HCT116 (cell line): Measurements from ENCODE around the gene FAHD1. TPM values are rescaled to one million over a fixed set of nuclear protein-coding genes. Genes with fewer than 3 reads are reported as not detected.

Source experiments
- ATAC-seq: fragments of 200-7000 bp; cut with Tn5 transposase; 2 replicates; pipeline ENCODE4 v1.9.1; 2020; ENCODE audit warnings: mild to moderate bottlenecking, moderate library complexity
- BruUV-seq: library from RNA; stranded (reverse); fragments of 400-500 nt; replicated peaks from 2 replicates; lab custom pipeline; 2021; lab: Mats Ljungman, UMichigan
- CTCF ChIA-PET: fragments of 300-600 bp; sonication (Branson Sonifier 250); formaldehyde crosslinking; loops from one replicate; lab custom pipeline; 2021; ENCODE audit warnings: antibody characterized with exemption; lab: Charles Lee
- POLR2A ChIA-PET: fragments of 300-600, 350-600 bp; sonication (Branson Sonifier 250); formaldehyde crosslinking; loops from one replicate; lab custom pipeline; 2021; ENCODE audit warnings: antibody characterized with exemption; lab: Charles Lee
- RAD21 ChIA-PET, 2 experiments: fragments of 300-600 bp; sonication (Branson Sonifier 250); formaldehyde crosslinking; loops; one replicate each; lab custom pipeline; 2023; ENCODE audit warnings: low total read pairs in 2 of 2; ENCODE audit not compliant: uncharacterized antibody in 2 of 2, unreplicated experiment in 2 of 2, low non-redundant PET in 1 of 2; lab: Charles Lee
- DNase-seq: peaks from one replicate; pipeline ENCODE4 v3.0.0-alpha.2; 2010; ENCODE audit warnings: low read depth, low spot score
- H2AFZ ChIP-seq: fragments of 200-600 bp; shearing (Covaris generic), sonication (generic); 2 replicates; pipeline ENCODE4 v1.6.1; 2017; ENCODE audit warnings: low read depth, mixed run types, mixed read lengths, antibody characterized with exemption, low read length; ENCODE audit not compliant: poor library complexity, severe bottlenecking
- H3K27ac ChIP-seq: 2 replicates; pipeline ENCODE4 v1.5.1; 2012; ENCODE audit warnings: low read depth, low read length
- H3K27me3 ChIP-seq: fragments of 200-600 bp; sonication (generic); 2 replicates; pipeline ENCODE4 v1.6.1; 2016; ENCODE audit warnings: mixed run types, low read length, mixed read lengths; ENCODE audit not compliant: insufficient read depth
- H3K36me3 ChIP-seq, 2 experiments: fragments of 200-500 bp in 1 of 2; fragments of 200-600 bp in 1 of 2; sonication (Bioruptor generic) in 1 of 2; sonication (generic) in 1 of 2; 2 replicates each; pipeline versions ENCODE4 v1.5.1 to v1.6.1; 2014 to 2016; ENCODE audit warnings: low read length in 2 of 2, inconsistent platforms in 1 of 2, mixed read lengths in 1 of 2, mixed run types in 1 of 2; ENCODE audit not compliant: insufficient read depth in 2 of 2, control insufficient read depth in 1 of 2
- H3K4me1 ChIP-seq, 2 experiments: fragments of 200-600 bp in 1 of 2; sonication (generic) in 1 of 2; 2 replicates each; pipeline versions ENCODE4 v1.5.1 to v1.6.1; 2012 to 2017; ENCODE audit warnings: low read length in 2 of 2, inconsistent platforms in 1 of 2, mild to moderate bottlenecking in 1 of 2, mixed read lengths in 1 of 2, mixed run types in 1 of 2, moderate library complexity in 1 of 2; ENCODE audit not compliant: insufficient read depth in 2 of 2, control insufficient read depth in 1 of 2
- H3K4me2 ChIP-seq: fragments of 200-600 bp; sonication (generic); 2 replicates; pipeline ENCODE4 v1.6.1; 2017; ENCODE audit warnings: mixed run types, low read length, mixed read lengths
- H3K4me3 ChIP-seq, 2 experiments: fragments of 200-600 bp in 1 of 2; sonication (generic) in 1 of 2; replicated peaks in 1 of 2; 2 replicates each; pipeline ENCODE4 v1.5.1; 2011 to 2016; ENCODE audit warnings: low read length in 2 of 2, control low read depth in 1 of 2, low read depth in 1 of 2, mild to moderate bottlenecking in 1 of 2, mixed read lengths in 1 of 2, mixed run types in 1 of 2
- H3K79me2 ChIP-seq: fragments of 200-600 bp; sonication (generic); 2 replicates; pipeline ENCODE4 v1.6.1; 2017; ENCODE audit warnings: mild to moderate bottlenecking, mixed run types, low read length, moderate library complexity, mixed read lengths; ENCODE audit not compliant: insufficient read depth
- H3K9ac ChIP-seq: fragments of 200-600 bp; sonication (generic); 2 replicates; pipeline ENCODE4 v1.6.1; 2016; ENCODE audit warnings: low read length, mixed read lengths
- H3K9me2 ChIP-seq: fragments of 200-600 bp; sonication (generic), shearing (Covaris generic); 2 replicates; pipeline ENCODE4 v1.6.1; 2017; ENCODE audit warnings: mixed run types, mild to moderate bottlenecking, moderate library complexity; ENCODE audit not compliant: insufficient read depth
- H3K9me3 ChIP-seq, 2 experiments: fragments of 200-500 bp in 1 of 2; fragments of 200-600 bp in 1 of 2; sonication (Bioruptor generic) in 1 of 2; sonication (generic) in 1 of 2; 2 replicates each; pipeline ENCODE4 v1.6.1; 2014 to 2017; ENCODE audit warnings: low read length in 2 of 2, mixed read lengths in 2 of 2, inconsistent platforms in 1 of 2, low read depth in 1 of 2, mild to moderate bottlenecking in 1 of 2, mixed run types in 1 of 2, moderate library complexity in 1 of 2; ENCODE audit not compliant: control insufficient read depth in 1 of 2, insufficient read depth in 1 of 2
- H4K20me1 ChIP-seq: fragments of 200-600 bp; sonication (generic), shearing (Covaris generic); 2 replicates; pipeline ENCODE4 v1.6.1; 2017; ENCODE audit warnings: mixed run types, mild to moderate bottlenecking, moderate library complexity; ENCODE audit not compliant: insufficient read depth
- CBX3 ChIP-seq: IDR thresholded peaks from 2 replicates; pipeline ENCODE4 v1.6.1; 2012; ENCODE audit warnings: low read depth
- EZH2 ChIP-seq: fragments of 200-600 bp; sonication (generic); IDR thresholded peaks from 2 replicates; pipeline ENCODE4 v1.6.1; 2017; ENCODE audit warnings: antibody characterized with exemption, mixed run types
- FOSL1 ChIP-seq: IDR thresholded peaks from 2 replicates; pipeline ENCODE4 v1.6.1; 2012; ENCODE audit warnings: low read depth
- SP1 ChIP-seq: IDR thresholded peaks from 2 replicates; pipeline ENCODE4 v1.6.1; 2012; ENCODE audit warnings: low read depth
- TCF7L2 ChIP-seq: IDR thresholded peaks from 2 replicates; pipeline ENCODE4 v1.7.0; 2011; ENCODE audit warnings: borderline replicate concordance, inconsistent platforms; ENCODE audit not compliant: insufficient read depth, insufficient read length; ENCODE audit errors: extremely low read depth
- YY1 ChIP-seq: IDR thresholded peaks from 2 replicates; pipeline ENCODE4 v1.6.1; 2011; ENCODE audit warnings: low read length, low read depth, moderate library complexity, mild to moderate bottlenecking; ENCODE audit not compliant: insufficient replicate concordance; ENCODE audit errors: extremely low read depth
- ZFX ChIP-seq: fragments of 450-650 bp; IDR thresholded peaks from 2 replicates; pipeline ENCODE4 v1.6.1; 2017
- ZNF274 ChIP-seq: fragments of 200-500 bp; sonication (Bioruptor generic); IDR thresholded peaks from 2 replicates; pipeline ENCODE4 v1.6.1; 2014; ENCODE audit warnings: mild to moderate bottlenecking, low read depth, low read length, inconsistent platforms
- intact Hi-C: fragments of 100-400 bp; cut with micrococcal nuclease; formaldehyde crosslinking; loops from 2 replicates; pipeline ENCODE4 v1.10.0; 2022
- total RNA-seq: library from RNA; stranded (reverse); gene quantifications from one replicate; pipeline ENCODE4 v1.2.1, GENCODE V29; 2021; ENCODE audit not compliant: unreplicated experiment
- TF ChIP-seq, protein P1 (sequence below): IDR thresholded peaks from 2 replicates; pipeline ENCODE4 v1.6.1; 2011; ENCODE audit warnings: mild to moderate bottlenecking, low read length, moderate library complexity; ENCODE audit not compliant: insufficient replicate concordance; ENCODE audit errors: extremely low read depth

The FAHD1 gene
- total RNA-seq, 1 experiment from 2014 or later = 25.8 TPM

DNA sequence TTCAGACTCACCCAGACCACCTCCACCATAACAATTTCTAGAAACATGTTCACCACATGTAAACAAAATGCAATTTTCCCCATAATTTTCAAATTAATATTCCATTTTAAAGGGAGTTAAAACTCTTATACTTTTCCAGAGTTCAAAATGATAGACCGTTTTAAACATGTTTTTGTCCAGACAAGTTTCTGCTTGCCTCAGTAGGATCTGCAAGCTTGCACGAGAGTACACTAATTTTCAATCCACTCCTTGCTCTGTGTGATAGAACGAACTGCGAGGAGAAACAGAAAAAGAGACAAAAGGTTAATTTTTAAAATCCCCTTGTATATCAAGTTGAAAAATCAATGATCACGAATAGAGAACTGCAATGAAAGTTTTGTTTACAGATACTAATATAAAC, 7.1 kb downstream of the FAHD1 start:
- Histone ChIP-seq H2AFZ (no peak overlapping the region), H3K4me3 (no peak overlapping the region), H3K79me2 (peaks cover 13% of the 10 kb centered on the region), H3K9me2 (no peaks in the 10 kb centered on the region), H3K36me3 (0 out of 4 replicates have a peak, but pooled peaks cover 0 to 7% of the 10 kb centered on the region in 2 experiments), H3K27me3 (no peaks in the 10 kb centered on the region), H3K9ac (no peak overlapping the region), H3K9me3 (no peaks in the 10 kb centered on the region), H3K27ac (no peak overlapping the region), H3K4me1 (no peaks in the 10 kb centered on the region), H4K20me1 (no peaks in the 10 kb centered on the region), H3K4me2 (no peak overlapping the region)
- RAD21 ChIA-PET = no interaction called here
- BruUV-seq = no TSS peak
- intact Hi-C loops = no loop called here
- no peak for DNase-seq
- no peak for ATAC-seq
- POLR2A ChIA-PET = no interaction called here
- CTCF ChIA-PET = no interaction called here
- TF ChIP-seq, protein P1, sequence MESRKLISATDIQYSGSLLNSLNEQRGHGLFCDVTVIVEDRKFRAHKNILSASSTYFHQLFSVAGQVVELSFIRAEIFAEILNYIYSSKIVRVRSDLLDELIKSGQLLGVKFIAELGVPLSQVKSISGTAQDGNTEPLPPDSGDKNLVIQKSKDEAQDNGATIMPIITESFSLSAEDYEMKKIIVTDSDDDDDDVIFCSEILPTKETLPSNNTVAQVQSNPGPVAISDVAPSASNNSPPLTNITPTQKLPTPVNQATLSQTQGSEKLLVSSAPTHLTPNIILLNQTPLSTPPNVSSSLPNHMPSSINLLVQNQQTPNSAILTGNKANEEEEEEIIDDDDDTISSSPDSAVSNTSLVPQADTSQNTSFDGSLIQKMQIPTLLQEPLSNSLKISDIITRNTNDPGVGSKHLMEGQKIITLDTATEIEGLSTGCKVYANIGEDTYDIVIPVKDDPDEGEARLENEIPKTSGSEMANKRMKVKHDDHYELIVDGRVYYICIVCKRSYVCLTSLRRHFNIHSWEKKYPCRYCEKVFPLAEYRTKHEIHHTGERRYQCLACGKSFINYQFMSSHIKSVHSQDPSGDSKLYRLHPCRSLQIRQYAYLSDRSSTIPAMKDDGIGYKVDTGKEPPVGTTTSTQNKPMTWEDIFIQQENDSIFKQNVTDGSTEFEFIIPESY = no peak
- TF ChIP-seq ZNF274 (no peak), CBX3 (no peak)

DNA sequence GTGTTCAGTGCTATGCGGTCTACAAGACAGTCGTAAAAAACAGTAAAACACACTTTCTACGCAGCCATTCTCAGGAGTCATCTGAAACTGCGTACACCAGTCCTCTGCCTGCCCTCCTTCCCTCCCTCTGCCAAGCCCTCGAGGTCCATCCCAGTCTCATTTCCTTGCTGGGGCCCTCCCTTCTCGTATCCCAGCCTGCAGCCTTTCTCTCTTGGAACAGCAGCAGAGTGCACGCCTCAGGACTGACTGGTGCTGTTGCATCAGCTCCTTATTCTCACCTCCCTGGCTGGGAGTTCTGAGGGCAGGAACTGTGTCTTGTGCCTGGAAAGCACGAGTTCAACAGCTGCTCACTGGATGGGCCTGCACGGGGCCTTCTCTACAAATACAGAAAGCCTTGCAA, 12.5 kb downstream of the FAHD1 start:
- Histone ChIP-seq H3K4me1 (no peaks in the 10 kb centered on the region), H3K27me3 (no peaks in the 10 kb centered on the region), H4K20me1 (no peaks in the 10 kb centered on the region), H3K79me2 (no peaks in the 10 kb centered on the region), H3K4me3 (no peak overlapping the region), H3K36me3 (no peaks in the 10 kb centered on the region), H3K9me3 (no peaks in the 10 kb centered on the region), H2AFZ (no peak overlapping the region), H3K4me2 (no peak overlapping the region), H3K9me2 (no peaks in the 10 kb centered on the region), H3K27ac (no peak overlapping the region), H3K9ac (no peak overlapping the region)
- BruUV-seq = no TSS peak
- ChIA-PET POLR2A (no interaction called here), RAD21 (no interaction called here), CTCF (no interaction called here)
- DNase-seq = no peak
- no peak for TF ChIP-seq TCF7L2
- no peak for TF ChIP-seq FOSL1
- TF ChIP-seq EZH2 = no peak
- TF ChIP-seq ZNF274 = no peak
- no peak for TF ChIP-seq SP1
- no peak for TF ChIP-seq ZFX
- no peak for TF ChIP-seq YY1
- intact Hi-C loops = no loop called here
- ATAC-seq = no peak
